AG04449 (cell line): ENCODE measurements around the gene DNAH14.
"Not testable (repeated sequence)": the region's sequence is repeated elsewhere in the genome, so short reads cannot be mapped to it uniquely, and the experiment has no call there.

ENCODE experiments used
- CTCF ChIA-PET: fragments of 350-600 bp; formaldehyde crosslinking; extraction: SDS; loops from one replicate; lab custom pipeline; 2021; ENCODE audit warnings: antibody characterized with exemption; lab: Yijun Ruan, JAX
- POLR2A ChIA-PET: fragments of 400-600, 350-600 bp; formaldehyde crosslinking; extraction: SDS; loops from one replicate; lab custom pipeline; 2020; ENCODE audit warnings: antibody characterized with exemption, inconsistent platforms; lab: Yijun Ruan, JAX
- DNase-seq: peaks from one replicate; pipeline ENCODE4 v3.0.0-alpha.2; 2010; ENCODE audit warnings: low read depth, low spot score
- H3K4me3 ChIP-seq: 2 replicates; pipeline ENCODE4 v1.5.1; 2011; ENCODE audit warnings: low read depth, mild to moderate bottlenecking, control low read depth, low read length
- TF ChIP-seq, protein P1 (sequence below): IDR thresholded peaks from one replicate; pipeline ENCODE4 v1.5.1; 2011; ENCODE audit warnings: mild to moderate bottlenecking, moderate library complexity, low read length, control low read depth, inconsistent platforms; ENCODE audit not compliant: insufficient read depth; ENCODE audit errors: missing control alignments

DNAH14 gene

DNA sequence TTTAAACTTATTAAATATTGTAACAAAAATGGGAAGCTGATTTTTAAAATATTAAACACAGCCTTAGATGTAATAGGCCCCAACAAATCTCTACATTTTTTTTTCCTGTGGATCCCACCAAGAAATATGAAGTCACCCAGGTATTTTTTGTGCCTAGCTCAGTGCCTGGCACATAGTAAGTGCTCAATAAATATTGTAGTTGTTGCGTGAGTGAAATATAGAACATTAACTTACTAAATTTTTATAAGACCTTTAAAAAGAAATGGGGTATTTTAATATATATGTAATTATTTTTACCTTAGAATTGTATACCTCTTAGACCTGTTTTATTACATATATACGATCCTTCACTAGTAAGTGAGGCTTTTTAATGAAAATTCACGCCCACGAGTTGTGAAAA lies 569 bp upstream of the DNAH14 start:
- TF ChIP-seq, protein P1, sequence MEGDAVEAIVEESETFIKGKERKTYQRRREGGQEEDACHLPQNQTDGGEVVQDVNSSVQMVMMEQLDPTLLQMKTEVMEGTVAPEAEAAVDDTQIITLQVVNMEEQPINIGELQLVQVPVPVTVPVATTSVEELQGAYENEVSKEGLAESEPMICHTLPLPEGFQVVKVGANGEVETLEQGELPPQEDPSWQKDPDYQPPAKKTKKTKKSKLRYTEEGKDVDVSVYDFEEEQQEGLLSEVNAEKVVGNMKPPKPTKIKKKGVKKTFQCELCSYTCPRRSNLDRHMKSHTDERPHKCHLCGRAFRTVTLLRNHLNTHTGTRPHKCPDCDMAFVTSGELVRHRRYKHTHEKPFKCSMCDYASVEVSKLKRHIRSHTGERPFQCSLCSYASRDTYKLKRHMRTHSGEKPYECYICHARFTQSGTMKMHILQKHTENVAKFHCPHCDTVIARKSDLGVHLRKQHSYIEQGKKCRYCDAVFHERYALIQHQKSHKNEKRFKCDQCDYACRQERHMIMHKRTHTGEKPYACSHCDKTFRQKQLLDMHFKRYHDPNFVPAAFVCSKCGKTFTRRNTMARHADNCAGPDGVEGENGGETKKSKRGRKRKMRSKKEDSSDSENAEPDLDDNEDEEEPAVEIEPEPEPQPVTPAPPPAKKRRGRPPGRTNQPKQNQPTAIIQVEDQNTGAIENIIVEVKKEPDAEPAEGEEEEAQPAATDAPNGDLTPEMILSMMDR = no peak
- H3K4me3 ChIP-seq = peak overlapping the region; percentile 61; the same call in 1 of the 2 replicates
- ChIA-PET CTCF (interaction anchor here (1.0 kb wide), 1 partner anchor 415 kb away, joined by 7 read pairs; no protein-coding TSS in a partner anchor), POLR2A (no interaction called here)
- no peak for DNase-seq

DNA sequence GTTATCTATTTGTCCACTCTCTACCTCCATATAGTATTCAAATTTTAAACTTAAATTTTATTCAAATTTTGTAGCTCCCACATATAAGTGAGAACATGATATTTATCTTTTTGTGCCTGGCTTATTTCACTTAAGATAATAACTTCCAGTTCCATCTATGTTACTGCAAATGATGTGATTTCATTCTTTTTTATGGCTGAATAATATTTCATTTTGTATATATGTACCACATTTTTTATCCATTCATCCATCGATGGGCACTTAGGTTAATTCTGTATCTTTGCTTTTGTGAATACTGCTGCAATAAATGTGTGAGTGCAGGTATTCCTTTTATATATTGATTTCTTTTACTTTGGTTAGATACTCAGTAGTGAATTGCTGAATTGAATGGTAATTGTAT lies 2.1 kb downstream of the DNAH14 start:
- H3K4me3 ChIP-seq = no peak overlapping the region
- DNase-seq = no peak
- TF ChIP-seq, protein P1 = no peak
- ChIA-PET CTCF (interaction anchor here (1.9 kb wide), 1 partner anchor 9 kb away, joined by 8 read pairs; no protein-coding TSS in a partner anchor), POLR2A (no interaction called here)

DNA sequence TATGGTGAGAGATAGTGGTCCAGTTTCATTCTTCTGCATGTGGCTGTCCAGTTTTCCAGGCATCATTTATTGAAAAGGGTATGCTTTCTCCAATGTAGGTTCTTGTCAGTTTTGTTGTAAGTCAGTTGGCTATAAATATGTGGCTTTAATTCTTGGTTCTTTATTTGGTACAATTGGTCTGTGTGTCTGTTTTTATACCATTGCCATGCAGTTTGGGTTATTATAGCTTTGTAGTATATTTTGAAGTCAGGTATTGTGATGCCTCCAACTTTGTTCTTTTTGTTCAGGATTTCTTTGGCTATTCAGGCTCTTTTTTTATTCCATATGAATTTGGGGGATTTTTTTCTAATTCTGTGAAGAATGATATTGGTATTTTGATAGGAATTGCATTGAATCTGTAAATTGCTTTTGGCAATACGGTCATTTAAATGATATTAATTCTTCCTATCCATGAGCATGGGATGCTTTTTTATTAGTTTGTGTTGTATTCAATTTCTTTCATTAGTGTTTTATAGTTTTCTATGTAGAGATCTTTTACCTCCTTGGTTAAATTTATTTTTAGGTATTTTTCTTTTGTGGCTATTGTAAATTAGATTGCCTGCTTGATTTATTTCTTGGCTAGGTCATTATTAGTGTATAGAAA lies 3.3 kb downstream of the DNAH14 start:
- CTCF ChIA-PET = no interaction called here
- TF ChIP-seq, protein P1 = no peak
- no peak overlapping the region for H3K4me3 ChIP-seq
- POLR2A ChIA-PET = no interaction called here
- no peak for DNase-seq

DNA sequence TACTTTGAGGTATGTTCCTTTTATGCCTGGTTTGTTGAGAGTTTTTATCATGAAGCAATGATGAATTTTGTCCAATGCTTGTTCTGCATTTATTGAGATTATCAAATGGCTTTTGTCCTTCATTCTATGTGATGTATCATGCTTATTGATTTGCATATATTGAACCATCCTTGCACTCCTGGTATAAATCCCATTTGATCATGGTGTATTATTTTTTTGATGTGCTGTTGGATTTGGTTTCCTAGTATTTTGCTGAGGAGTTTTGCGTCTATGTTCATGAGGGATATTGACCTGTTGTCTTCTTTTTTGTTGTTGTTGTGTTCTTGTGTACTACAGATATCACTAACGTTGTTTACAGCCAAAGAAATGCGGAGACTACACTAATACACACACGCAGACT lies 4.1 kb downstream of the DNAH14 start:
- TF ChIP-seq, protein P1 = no peak
- no peak for DNase-seq
- H3K4me3 ChIP-seq = no peak overlapping the region
- CTCF ChIA-PET = no interaction called here
- POLR2A ChIA-PET = no interaction called here

DNA sequence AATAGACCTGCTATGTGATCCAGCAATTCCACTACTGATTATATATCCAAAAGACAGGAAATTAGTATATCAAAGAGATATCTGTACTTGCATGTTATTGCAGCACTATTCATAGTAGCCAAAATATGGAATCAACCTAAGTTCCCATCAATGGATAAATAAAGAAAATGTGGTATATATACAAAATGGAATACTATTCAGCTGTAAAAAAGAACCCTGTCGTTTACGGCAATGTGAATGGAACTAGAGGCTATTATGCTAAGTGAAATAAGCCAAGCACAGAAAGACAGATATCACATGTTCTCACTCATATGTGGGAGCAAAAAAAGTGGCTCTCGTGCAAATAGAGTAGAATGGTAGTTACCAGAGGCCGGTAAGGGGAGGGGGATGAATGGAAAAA lies 9.2 kb downstream of the DNAH14 start:
- CTCF ChIA-PET = interaction anchor here (0.9 kb wide), 1 partner anchor 16 kb away, joined by 3 read pairs; no protein-coding TSS in a partner anchor
- H3K4me3 ChIP-seq = no peak overlapping the region
- no peak for DNase-seq
- POLR2A ChIA-PET = no interaction called here
- TF ChIP-seq, protein P1 = no peak

DNA sequence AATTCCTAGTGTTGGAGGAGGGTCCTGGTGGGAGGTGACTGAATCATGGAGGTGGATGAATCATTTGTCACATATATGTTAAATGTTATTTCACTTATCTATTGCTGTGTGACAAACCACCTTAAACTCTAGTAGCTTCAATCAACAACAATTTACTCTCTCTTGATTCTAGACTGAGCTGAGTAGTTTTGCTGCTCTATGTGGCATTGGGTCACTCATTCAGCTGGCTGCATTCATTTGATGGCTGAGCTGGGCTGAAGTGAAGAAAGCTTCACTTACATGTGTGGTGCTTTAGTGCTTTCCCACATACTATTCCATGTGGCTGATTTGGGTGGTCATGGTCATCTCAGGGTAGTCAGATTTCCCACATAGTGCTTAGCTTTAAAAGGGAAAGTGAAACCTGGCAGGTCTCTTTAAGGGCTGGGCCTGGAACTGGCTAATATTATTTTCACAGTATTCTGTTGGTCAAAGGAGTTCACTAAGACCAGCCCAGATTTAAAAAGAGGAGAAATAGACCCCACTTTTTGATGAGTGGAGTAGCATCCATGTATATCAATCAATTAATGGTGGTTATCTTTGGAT lies 10.5 kb downstream of the DNAH14 start:
- no peak for DNase-seq
- H3K4me3 ChIP-seq = no peak overlapping the region
- POLR2A ChIA-PET = no interaction called here
- CTCF ChIA-PET = no interaction called here
- TF ChIP-seq, protein P1 = no peak

DNA sequence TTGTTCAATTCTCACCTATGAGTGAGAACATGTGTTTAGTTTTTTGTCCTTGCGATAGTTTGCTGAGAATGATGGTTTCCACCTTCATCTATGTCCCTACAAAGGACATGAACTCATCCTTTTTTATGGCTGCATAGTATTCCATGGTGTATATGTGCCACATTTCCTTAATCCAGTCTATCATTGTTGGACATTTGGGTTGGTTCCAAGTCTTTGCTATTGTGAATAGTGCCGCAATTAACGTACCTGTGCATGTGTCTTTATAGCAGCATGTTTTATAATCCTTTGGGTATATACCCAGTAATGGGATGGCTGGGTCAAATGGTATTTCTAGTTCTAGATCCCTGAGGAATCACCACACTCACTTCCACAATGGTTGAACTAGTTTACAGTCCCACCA lies 11.3 kb downstream of the DNAH14 start:
- CTCF ChIA-PET, POLR2A ChIA-PET, DNase-seq, H3K4me3 ChIP-seq: not testable (repeated sequence)

DNA sequence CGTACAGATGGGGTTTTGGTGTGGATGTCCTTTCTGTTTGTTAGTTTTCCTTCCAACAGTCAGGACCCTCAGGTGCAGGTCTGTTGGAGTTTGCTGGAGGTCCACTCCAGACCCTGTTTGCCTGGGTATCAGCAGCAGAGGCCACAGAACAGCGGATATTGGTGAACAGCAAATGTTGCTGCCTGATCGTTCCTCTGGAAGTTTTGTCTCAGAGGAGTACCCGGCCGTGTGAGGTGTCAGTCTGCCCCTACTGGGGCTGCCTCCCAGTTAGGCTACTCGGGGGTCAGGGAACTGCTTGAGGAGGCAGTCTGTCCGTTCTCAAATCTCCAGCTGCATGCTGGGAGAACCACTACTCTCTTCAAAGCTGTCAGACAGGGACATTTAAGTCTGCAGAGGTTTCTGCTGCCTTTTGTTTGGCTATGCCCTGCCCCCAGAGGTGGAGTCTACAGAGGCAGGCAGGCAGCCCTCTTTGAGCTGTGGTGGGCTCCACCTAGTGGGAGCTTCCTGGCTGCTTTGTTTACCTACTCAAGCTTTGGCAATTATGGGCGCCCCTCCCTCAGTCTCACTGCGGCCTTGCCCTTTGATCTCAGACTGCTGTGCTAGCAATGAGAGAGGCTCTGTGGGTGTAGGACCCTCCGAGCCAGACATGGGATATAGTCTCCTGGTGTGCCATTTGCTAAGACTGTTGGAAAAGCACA lies 16.3 kb downstream of the DNAH14 start:
- POLR2A ChIA-PET, DNase-seq, CTCF ChIA-PET, H3K4me3 ChIP-seq: not testable (repeated sequence)

DNA sequence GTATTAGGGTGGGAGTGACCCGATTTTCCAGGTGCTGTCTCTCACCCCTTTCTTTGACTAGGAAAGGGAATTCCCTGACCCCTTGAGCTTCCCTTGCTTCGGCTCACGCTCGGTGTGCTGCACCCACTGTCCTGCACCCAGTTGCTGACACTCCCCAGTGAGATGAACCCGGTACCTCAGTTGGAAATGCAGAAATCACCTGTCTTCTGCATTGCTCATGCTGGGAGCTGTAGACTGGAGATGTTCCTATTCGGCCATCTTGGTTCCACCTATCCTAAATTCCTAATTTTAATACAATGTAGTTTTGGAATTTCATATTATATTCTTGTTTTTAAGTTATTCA lies 16.8 kb downstream of the DNAH14 start:
- POLR2A ChIA-PET, CTCF ChIA-PET, DNase-seq, H3K4me3 ChIP-seq: not testable (repeated sequence)
